Chondrocyte (in vitro differentiated cells): ENCODE results near the gene TNFRSF4. TPM values are rescaled to one million over a fixed set of nuclear protein-coding genes. Genes with fewer than 3 reads are reported as not detected.
A peak's percentile ranks its signal among the peaks of the same experiment; 100 is the strongest.

Source experiments
- DNase-seq: peaks from one replicate; pipeline ENCODE4 v3.0.0; 2021; ENCODE audit warnings: mixed read lengths, low spot score
- H3K27ac Mint-ChIP-seq: one replicate; pipeline ENCODE4 v1.8.0; 2021; ENCODE audit warnings: mild to moderate bottlenecking, moderate library complexity, mixed read lengths; ENCODE audit not compliant: unreplicated experiment
- H3K27me3 Mint-ChIP-seq: 2 replicates; pipeline ENCODE4 v1.8.0; 2021; ENCODE audit warnings: low read depth, mixed read lengths
- H3K36me3 Mint-ChIP-seq: 2 replicates; pipeline ENCODE4 v1.8.0; 2021; ENCODE audit warnings: low read depth, mixed read lengths
- H3K4me1 Mint-ChIP-seq: 2 replicates; pipeline ENCODE4 v1.8.0; 2021; ENCODE audit warnings: low read depth, mild to moderate bottlenecking, mixed read lengths
- H3K4me3 Mint-ChIP-seq: one replicate; pipeline ENCODE4 v1.8.0; 2021; ENCODE audit warnings: mild to moderate bottlenecking, moderate library complexity, mixed read lengths; ENCODE audit not compliant: unreplicated experiment
- H3K9me3 Mint-ChIP-seq: 2 replicates; pipeline ENCODE4 v1.8.0; 2021; ENCODE audit warnings: low read depth, mixed read lengths
- CTCF ChIP-seq: fragments of 200-600 bp; sonication (generic); IDR thresholded peaks from 2 replicates; pipeline ENCODE4 v1.5.0; 2021; ENCODE audit warnings: antibody characterized with exemption, mild to moderate bottlenecking, moderate library complexity
- total RNA-seq: library from RNA; stranded (reverse); gene quantifications from 3 replicates; pipeline ENCODE4 v1.2.1, GENCODE V29; 2021

The TNFRSF4 gene
- total RNA-seq, 1 donor from 2014 or later: not detected

DNA sequence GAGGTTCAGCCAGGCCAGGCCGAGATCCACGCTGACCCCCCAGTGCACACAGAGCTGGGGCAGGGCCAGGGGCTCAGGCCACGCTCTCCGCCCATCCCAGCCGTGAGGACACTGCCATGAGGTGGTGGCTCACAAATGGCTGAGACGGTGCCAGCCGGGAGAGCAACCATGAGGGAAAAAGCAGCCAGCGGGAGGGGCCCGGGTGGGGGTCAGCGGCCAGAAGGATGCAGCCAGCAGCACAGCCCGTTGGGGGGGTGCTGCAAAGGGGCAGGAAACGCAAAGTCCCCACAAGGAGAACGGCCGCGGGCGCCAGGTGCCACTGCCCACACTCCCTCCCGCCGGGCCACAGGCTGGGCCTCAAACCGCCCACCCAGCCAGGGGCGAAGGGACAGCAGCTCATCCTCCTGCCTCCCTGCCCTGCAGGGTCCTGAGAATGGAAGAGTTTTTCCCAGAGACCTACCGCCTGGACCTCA, 32.0 kb downstream of the TNFRSF4 start:
- no peak overlapping the region for H3K27ac Mint-ChIP-seq
- no peaks in the 10 kb centered on the region for H3K36me3 Mint-ChIP-seq
- no peaks in the 10 kb centered on the region for H3K4me1 Mint-ChIP-seq
- no peaks in the 10 kb centered on the region for H3K9me3 Mint-ChIP-seq
- TF ChIP-seq CTCF: no peak
- H3K4me3 Mint-ChIP-seq: no peak overlapping the region
- peaks cover 12% of the 10 kb centered on the region for H3K27me3 Mint-ChIP-seq
- peak; percentile 57 for DNase-seq

DNA sequence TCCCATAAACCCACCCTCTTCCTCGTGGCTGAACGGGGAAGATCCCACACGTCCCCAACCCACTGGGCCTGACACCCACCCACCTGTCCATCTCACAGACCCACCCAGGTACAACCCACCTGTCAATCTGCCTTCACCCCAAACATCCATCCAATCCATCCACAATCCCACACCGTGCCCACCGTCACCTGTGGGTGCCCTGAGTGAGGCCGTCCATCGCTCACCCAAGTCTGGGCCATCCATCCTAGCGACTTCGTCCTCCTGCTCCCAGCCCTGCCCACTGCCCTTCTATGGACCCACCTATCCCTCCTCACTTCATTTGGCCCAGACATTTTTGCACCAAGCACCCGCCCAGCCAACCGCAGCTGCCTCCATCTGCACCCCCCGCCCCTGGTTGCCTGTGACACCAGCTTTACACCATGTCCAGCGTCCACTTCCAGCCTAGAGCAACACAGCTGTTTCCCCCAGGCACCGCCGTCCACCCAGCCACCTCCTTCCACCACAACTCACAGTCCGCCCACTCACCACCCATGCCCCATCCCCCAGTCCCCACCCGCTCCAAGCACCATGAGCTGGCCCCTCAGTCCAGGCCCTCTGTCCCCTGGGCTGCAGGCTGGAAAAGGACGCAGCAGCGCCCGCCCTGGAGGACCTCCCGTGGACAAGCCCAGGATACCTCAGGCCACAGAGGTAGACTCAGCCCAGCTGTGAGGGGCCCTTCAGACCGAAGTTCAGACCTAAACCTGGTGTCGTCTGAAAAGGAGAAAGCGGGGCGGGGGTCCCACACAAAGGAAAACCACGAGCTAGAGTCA, 32.6 kb downstream of the TNFRSF4 start:
- Mint-ChIP-seq H3K9me3 (no peaks in the 10 kb centered on the region), H3K4me1 (no peaks in the 10 kb centered on the region), H3K36me3 (peaks cover 2% of the 10 kb centered on the region), H3K27me3 (peaks cover 18% of the 10 kb centered on the region), H3K4me3 (no peak overlapping the region), H3K27ac (no peak overlapping the region)
- DNase-seq: peak; percentile 93
- TF ChIP-seq CTCF: no peak

GRCh38 chr1:1179983-1180861, 33.7 kb downstream of the TNFRSF4 start:
- peak; percentile 89 for DNase-seq
- no peaks in the 10 kb centered on the region for H3K9me3 Mint-ChIP-seq
- H3K27me3 Mint-ChIP-seq: peaks cover 22% of the 10 kb centered on the region
- TF ChIP-seq CTCF: no peak
- H3K36me3 Mint-ChIP-seq: peaks cover 2% of the 10 kb centered on the region
- no peak overlapping the region for H3K27ac Mint-ChIP-seq
- H3K4me1 Mint-ChIP-seq: no peaks in the 10 kb centered on the region
- H3K4me3 Mint-ChIP-seq: no peak overlapping the region

GRCh38 chr1:1179346-1179982, 34.5 kb downstream of the TNFRSF4 start:
- no peak for TF ChIP-seq CTCF
- no peaks in the 10 kb centered on the region for H3K9me3 Mint-ChIP-seq
- peaks cover 23% of the 10 kb centered on the region for H3K27me3 Mint-ChIP-seq
- H3K36me3 Mint-ChIP-seq: peaks cover 2% of the 10 kb centered on the region
- H3K27ac Mint-ChIP-seq: no peak overlapping the region
- DNase-seq: no peak
- no peak overlapping the region for H3K4me3 Mint-ChIP-seq
- no peaks in the 10 kb centered on the region for H3K4me1 Mint-ChIP-seq

DNA sequence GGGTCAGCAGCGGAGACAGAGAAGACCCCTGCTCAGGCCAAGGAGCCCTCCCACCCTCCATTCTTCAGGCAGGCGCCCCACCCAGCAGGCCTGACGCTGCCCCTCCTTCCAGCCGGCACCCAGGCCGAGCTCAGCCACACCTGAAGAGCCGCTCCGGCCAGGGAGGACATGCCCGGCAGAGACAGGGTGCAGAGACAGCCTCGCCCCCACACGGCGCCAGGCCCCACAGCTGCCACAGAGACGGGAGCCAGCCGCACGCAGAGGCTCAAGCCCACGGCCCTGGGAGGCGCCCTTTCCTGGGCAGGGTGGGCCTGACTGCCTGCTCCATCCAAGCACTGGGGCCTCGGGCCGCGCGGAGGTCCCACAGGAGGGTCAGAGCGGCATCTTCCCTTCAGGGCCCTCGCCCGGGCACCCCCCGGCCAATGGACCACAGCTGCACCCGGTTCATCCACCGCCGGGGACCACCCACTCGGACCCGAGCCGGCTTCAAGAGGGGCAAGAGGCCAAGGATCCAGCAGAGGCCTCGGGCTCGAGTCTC, 35.1 kb downstream of the TNFRSF4 start:
- Mint-ChIP-seq H3K27ac (no peak overlapping the region), H3K9me3 (no peaks in the 10 kb centered on the region)
- peak; percentile 90 for DNase-seq

More for the DNA sequence above, 35.1 kb downstream of the TNFRSF4 start:
- H3K36me3 Mint-ChIP-seq: peaks cover 2% of the 10 kb centered on the region
- H3K4me1 Mint-ChIP-seq: no peaks in the 10 kb centered on the region
- TF ChIP-seq CTCF: no peak
- H3K4me3 Mint-ChIP-seq: no peak overlapping the region
- H3K27me3 Mint-ChIP-seq: peaks cover 25% of the 10 kb centered on the region
